Hepatocyte (in vitro differentiated cells): ENCODE data around the gene HPCAL1.

ENCODE experiments used
- EZH2 ChIP-seq: fragments of 200-600 bp; sonication (generic); IDR thresholded peaks from 2 replicates; pipeline ENCODE4 v1.6.1; 2016; ENCODE audit warnings: antibody characterized with exemption, mild to moderate bottlenecking, borderline replicate concordance
- TF ChIP-seq, protein P1 (sequence below): fragments of 200-600 bp; sonication (generic); IDR thresholded peaks from 2 replicates; pipeline ENCODE4 v1.5.1; 2016; ENCODE audit warnings: antibody characterized with exemption, mild to moderate bottlenecking; ENCODE audit not compliant: poor library complexity

DNA sequence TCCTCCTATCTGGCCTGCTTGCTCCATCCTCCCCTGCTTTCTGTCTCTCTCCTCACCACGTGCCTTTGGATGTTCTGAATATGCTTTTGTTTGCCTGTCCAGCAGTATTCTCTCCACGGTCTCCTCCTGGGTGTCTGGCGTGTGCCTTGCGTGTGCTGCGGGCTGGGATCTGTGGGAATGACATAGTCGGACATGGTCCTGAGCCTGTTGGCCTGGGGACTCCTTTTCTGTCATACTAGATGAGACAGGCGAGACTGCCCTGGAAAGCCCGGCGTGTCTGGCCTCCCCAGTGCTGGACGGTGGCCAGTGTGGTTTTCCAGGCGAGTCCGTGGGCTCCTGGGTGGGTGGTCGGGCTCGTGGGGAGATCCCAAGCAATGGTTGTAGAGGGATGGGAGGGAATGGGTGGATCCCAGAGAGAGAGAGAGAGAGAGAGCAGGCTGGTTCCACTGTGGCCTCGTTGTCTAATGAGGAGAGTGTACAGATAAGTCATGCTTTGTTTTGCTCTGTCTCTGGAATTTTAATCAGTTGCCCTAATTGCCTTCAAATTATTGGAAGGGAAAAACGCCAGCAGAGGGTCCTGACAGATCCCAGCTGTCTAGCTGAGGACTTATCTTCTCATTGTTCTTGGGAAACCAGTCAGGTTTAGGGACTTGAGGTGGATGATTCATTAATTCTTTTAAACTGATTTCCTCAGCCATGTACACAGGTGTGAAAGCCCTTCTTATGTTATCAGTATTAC lies 58.3 kb downstream of the HPCAL1 start:
- TF ChIP-seq, protein P1, sequence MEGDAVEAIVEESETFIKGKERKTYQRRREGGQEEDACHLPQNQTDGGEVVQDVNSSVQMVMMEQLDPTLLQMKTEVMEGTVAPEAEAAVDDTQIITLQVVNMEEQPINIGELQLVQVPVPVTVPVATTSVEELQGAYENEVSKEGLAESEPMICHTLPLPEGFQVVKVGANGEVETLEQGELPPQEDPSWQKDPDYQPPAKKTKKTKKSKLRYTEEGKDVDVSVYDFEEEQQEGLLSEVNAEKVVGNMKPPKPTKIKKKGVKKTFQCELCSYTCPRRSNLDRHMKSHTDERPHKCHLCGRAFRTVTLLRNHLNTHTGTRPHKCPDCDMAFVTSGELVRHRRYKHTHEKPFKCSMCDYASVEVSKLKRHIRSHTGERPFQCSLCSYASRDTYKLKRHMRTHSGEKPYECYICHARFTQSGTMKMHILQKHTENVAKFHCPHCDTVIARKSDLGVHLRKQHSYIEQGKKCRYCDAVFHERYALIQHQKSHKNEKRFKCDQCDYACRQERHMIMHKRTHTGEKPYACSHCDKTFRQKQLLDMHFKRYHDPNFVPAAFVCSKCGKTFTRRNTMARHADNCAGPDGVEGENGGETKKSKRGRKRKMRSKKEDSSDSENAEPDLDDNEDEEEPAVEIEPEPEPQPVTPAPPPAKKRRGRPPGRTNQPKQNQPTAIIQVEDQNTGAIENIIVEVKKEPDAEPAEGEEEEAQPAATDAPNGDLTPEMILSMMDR: no peak
- no peak for TF ChIP-seq EZH2
